A673 (cell line): Measurements from ENCODE around the gene OLA1. TPM values are rescaled to one million over a fixed set of nuclear protein-coding genes. Genes with fewer than 3 reads are reported as not detected.

Experiments used
- BruUV-seq: library from RNA; stranded (reverse); fragments of 400-500 nt; replicated peaks from 2 replicates; lab custom pipeline; 2021; lab: Mats Ljungman, UMichigan
- CTCF ChIA-PET: fragments of 300-600 bp; sonication (Branson Sonifier 250); formaldehyde crosslinking; loops from one replicate; lab custom pipeline; 2022; ENCODE audit warnings: antibody characterized with exemption; lab: Charles Lee
- POLR2A ChIA-PET: fragments of 300-600 bp; sonication (Branson Sonifier 250); formaldehyde crosslinking; loops from one replicate; lab custom pipeline; 2022; ENCODE audit warnings: antibody characterized with exemption; ENCODE audit not compliant: low non-redundant PET; lab: Charles Lee
- DNase-seq: peaks from one replicate; pipeline ENCODE4 v3.0.0-alpha.2; 2015; ENCODE audit warnings: low spot score
- H3K27ac ChIP-seq: fragments of 200-600 bp; sonication (generic); 2 replicates; pipeline ENCODE4 v1.5.1; 2016; ENCODE audit warnings: mixed run types, low read depth, mild to moderate bottlenecking, mixed read lengths, antibody characterized with exemption, low read length; ENCODE audit not compliant: poor library complexity, severe bottlenecking
- H3K27me3 ChIP-seq: fragments of 200-600 bp; sonication (generic); replicated peaks from 2 replicates; pipeline ENCODE4 v1.6.1; 2017; ENCODE audit warnings: mixed run types, low read depth, mild to moderate bottlenecking, mixed read lengths, antibody characterized with exemption, low read length; ENCODE audit not compliant: insufficient read depth, poor library complexity
- H3K36me3 ChIP-seq: fragments of 200-600 bp; sonication (generic); 2 replicates; pipeline ENCODE4 v1.6.1; 2016; ENCODE audit warnings: mixed run types, mild to moderate bottlenecking, mixed read lengths, antibody characterized with exemption, low read length; ENCODE audit not compliant: insufficient read depth, poor library complexity, severe bottlenecking
- H3K4me1 ChIP-seq: fragments of 200-600 bp; sonication (generic); 2 replicates; pipeline ENCODE4 v1.6.1; 2017; ENCODE audit warnings: mixed run types, mild to moderate bottlenecking, mixed read lengths, antibody characterized with exemption, low read length; ENCODE audit not compliant: insufficient read depth, poor library complexity, severe bottlenecking
- H3K4me3 ChIP-seq: fragments of 200-600 bp; sonication (generic); 2 replicates; pipeline ENCODE4 v1.5.1; 2016; ENCODE audit warnings: low read depth, mixed run types, mild to moderate bottlenecking, mixed read lengths, low read length; ENCODE audit not compliant: poor library complexity, severe bottlenecking
- H3K9me3 ChIP-seq: fragments of 200-600 bp; sonication (generic); 2 replicates; pipeline ENCODE4 v1.6.1; 2016; ENCODE audit warnings: mixed run types, low read depth, mild to moderate bottlenecking, mixed read lengths, antibody characterized with exemption, low read length; ENCODE audit not compliant: poor library complexity, severe bottlenecking
- EZH2 ChIP-seq: fragments of 200-600 bp; sonication (generic); IDR thresholded peaks from 2 replicates; pipeline ENCODE4 v1.6.1; 2017; ENCODE audit warnings: borderline replicate concordance, low read depth, mild to moderate bottlenecking, mixed read lengths, antibody characterized with exemption, low read length; ENCODE audit not compliant: poor library complexity, severe bottlenecking
- intact Hi-C: fragments of 100-400 bp; cut with micrococcal nuclease; formaldehyde crosslinking; loops from one replicate; pipeline ENCODE4 v1.10.0; 2022; ENCODE audit not compliant: unreplicated experiment
- total RNA-seq: library from RNA; stranded (reverse); gene quantifications from 2 replicates; pipeline ENCODE4 v1.2.3, GENCODE V29; 2021
- TF ChIP-seq, protein P1 (sequence below): fragments of 300-800, 200-600 bp; sonication (generic); conservative IDR thresholded peaks from 2 replicates; pipeline ENCODE4 v1.5.1; 2017; ENCODE audit warnings: low read depth, mild to moderate bottlenecking, antibody characterized with exemption, low read length, moderate library complexity, mixed read lengths

The OLA1 gene
- total RNA-seq, 1 experiment from 2014 or later: 174 TPM

DNA sequence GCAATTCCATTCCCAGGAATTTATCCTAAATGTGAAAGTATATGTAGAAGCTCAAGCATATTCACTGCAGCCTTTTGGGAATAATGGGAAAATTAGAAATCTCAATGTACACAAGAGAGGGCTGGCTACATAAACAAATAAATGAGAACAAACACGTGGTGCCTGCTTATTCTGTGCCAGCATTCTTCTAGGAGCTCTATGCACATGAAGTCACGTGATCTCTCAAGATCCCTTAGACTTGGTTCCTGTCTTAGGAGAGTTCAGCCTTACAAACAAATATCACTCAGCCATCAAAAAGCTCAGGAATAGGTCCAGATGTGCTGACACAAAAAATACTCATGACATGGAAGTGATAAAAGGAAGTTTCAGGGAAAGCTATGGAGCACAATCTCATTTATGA is 190.3 kb downstream of the OLA1 start:
- Histone ChIP-seq H3K27ac (no peak overlapping the region), H3K4me1 (no peaks in the 10 kb centered on the region), H3K9me3 (no peaks in the 10 kb centered on the region), H3K36me3 (no peaks in the 10 kb centered on the region), H3K4me3 (no peak overlapping the region), H3K27me3 (no peaks in the 10 kb centered on the region)
- POLR2A ChIA-PET: no interaction called here
- no peak for DNase-seq
- intact Hi-C loops: no loop called here
- TF ChIP-seq, protein P1, sequence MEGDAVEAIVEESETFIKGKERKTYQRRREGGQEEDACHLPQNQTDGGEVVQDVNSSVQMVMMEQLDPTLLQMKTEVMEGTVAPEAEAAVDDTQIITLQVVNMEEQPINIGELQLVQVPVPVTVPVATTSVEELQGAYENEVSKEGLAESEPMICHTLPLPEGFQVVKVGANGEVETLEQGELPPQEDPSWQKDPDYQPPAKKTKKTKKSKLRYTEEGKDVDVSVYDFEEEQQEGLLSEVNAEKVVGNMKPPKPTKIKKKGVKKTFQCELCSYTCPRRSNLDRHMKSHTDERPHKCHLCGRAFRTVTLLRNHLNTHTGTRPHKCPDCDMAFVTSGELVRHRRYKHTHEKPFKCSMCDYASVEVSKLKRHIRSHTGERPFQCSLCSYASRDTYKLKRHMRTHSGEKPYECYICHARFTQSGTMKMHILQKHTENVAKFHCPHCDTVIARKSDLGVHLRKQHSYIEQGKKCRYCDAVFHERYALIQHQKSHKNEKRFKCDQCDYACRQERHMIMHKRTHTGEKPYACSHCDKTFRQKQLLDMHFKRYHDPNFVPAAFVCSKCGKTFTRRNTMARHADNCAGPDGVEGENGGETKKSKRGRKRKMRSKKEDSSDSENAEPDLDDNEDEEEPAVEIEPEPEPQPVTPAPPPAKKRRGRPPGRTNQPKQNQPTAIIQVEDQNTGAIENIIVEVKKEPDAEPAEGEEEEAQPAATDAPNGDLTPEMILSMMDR: no peak
- no peak for TF ChIP-seq EZH2
- BruUV-seq: no TSS peak
- CTCF ChIA-PET: no interaction called here

DNA sequence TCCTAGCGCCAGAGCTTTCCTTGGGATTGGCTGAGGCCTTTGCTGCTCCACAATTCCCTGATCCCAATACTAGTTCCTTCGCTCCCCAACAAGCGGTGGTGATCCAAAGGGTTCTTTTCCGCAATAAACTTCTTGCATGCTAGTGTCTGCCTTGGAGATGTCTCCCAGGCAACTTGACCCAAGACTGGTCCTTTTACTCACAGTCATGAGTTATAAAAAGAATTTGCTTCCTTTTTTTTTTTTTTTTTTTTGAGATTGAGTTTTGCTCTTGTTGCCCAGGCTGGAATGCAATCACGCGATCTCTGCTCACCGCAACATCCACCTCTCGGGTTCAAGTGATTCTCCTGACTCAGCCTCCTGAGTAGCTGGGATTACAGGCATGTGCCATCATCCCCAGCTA is 193.4 kb downstream of the OLA1 start:
- no peaks in the 10 kb centered on the region for H3K27me3 ChIP-seq
- H3K9me3 ChIP-seq: no peaks in the 10 kb centered on the region
- DNase-seq: no peak
- H3K36me3 ChIP-seq: no peaks in the 10 kb centered on the region
- ChIA-PET POLR2A (no interaction called here), CTCF (no interaction called here)
- no peaks in the 10 kb centered on the region for H3K4me1 ChIP-seq
- intact Hi-C loops: no loop called here
- no peak overlapping the region for H3K27ac ChIP-seq
- H3K4me3 ChIP-seq: no peak overlapping the region
- TF ChIP-seq EZH2: no peak
- TF ChIP-seq, protein P1: no peak
- no TSS peak for BruUV-seq

DNA sequence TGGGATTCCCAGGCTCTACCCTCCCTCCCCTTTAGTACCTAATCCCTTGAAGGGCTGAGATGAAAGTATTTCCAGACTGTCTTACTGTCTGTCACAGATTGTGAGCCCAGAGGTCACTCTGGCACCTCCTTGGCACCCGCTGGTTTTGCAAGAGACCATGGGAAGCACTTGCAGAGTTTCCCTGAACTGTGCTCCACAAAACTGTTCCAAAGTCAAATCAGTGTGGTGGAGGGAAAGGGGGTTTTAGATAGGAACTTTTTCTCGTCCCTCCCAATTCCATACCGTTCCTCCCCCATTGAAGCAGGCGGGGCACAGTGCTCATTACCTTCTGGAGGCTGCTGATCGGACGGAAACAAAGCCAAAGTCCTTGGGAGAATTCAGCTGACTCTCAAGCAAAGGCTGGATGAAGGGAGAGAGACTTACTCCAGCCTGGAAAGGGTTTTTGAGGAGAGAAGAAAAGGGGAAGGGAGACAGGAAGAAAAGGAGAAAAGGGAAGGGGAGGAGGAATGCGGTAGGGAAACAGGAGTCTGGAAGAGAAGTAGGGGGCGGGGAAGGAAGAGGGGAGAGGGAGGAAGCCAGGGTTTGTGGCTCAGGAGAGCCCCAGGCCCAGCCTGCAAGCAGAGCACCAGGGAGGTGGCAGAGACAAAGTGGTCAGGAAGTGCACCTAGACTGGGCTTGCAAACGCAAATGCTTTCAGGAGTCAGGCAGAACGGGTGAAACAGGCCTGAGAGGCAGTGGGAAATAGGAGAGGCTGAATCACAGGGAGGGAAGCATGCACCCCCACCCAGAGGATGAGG is 194.8 kb downstream of the OLA1 start:
- POLR2A ChIA-PET: no interaction called here
- CTCF ChIA-PET: no interaction called here
- intact Hi-C loops: no loop called here
- Histone ChIP-seq H3K27me3 (no peaks in the 10 kb centered on the region), H3K36me3 (no peaks in the 10 kb centered on the region), H3K4me1 (no peaks in the 10 kb centered on the region), H3K9me3 (no peaks in the 10 kb centered on the region), H3K27ac (no peak overlapping the region), H3K4me3 (no peak overlapping the region)
- BruUV-seq: no TSS peak
- no peak for DNase-seq
- TF ChIP-seq EZH2: no peak
- TF ChIP-seq, protein P1: no peak
